Amniotic stem cell (primary cell): ENCODE data around the gene ZBTB20.

Source experiments
- DNase-seq: peaks from one replicate; lab custom pipeline; 2025; lab: John Stamatoyannopoulos, UW

The ZBTB20 gene

GRCh38 chr3:114328345-114328744 is 818.7 kb downstream of the ZBTB20 start:
- no peak for DNase-seq

DNA sequence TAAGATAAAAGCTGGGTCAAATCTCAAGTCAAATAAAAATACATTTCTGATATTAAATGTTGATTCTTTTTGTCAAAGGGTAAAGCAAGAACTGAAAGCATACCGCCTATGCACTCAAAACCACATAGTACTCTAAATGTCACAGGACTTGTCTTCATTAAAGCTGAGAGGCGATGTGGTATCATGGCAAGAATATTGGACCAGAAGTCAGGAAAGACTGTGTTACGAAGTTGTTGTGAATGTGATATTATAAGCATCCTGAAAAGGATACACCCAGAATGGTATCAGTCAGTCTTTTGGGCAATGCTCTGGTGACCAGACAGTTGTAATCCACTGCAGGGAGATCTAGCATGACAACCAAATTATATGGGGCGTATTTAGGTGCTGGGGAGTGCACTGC is 819.4 kb downstream of the ZBTB20 start:
- DNase-seq: no peak

GRCh38 chr3:114323546-114324254 is 823.4 kb downstream of the ZBTB20 start:
- DNase-seq: no peak

- DNase-seq: no peak
Measured at GRCh38 chr3:114320246-114320645, 826.8 kb downstream of the ZBTB20 start.

- DNase-seq: no peak
Measured at GRCh38 chr3:114319453-114319852, 827.6 kb downstream of the ZBTB20 start.

- DNase-seq: no peak
Measured at GRCh38 chr3:114318295-114318694, 828.8 kb downstream of the ZBTB20 start.

DNA sequence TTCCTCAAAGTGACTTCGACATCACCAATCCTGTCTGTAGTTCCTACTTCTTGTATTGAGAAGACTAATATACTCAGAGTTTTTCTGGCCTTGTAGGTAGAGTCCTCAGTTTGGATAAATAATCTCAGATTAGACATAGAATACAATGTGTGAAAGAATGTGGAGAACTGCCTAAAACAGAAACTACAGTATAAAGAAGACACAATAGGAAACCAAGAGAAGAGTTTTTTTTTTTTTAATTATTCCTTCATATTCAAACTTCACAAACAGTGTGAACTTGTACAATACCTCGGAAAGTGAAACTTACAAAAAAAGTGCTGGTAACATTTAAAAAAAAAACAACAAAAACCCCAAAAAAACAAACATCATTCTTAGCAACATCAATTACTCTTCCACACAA is 832.8 kb downstream of the ZBTB20 start:
- no peak for DNase-seq

DNA sequence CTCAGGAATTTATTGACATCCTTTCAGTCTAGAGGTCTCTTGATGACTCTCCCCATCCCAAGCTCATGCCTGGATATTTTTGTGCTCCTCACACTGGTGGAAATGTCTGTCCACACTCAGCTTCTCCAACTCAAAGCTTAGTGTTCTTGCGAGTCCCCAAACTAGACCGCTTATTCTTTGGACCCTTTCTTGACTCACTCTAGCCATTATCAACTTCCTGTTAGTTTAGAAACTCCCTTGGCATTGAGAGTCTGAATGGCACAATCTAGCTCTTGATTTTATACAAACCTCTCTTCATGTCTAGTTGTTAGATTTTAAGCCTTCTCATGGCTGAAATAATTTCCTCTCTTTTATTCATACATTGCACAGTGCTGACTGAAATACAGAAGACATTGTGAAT is 833.7 kb downstream of the ZBTB20 start:
- no peak for DNase-seq

GRCh38 chr3:114310695-114311094 is 836.4 kb downstream of the ZBTB20 start:
- DNase-seq: no peak

GRCh38 chr3:114308830-114309229 is 838.3 kb downstream of the ZBTB20 start:
- DNase-seq: no peak

GRCh38 chr3:114308377-114308776 is 838.7 kb downstream of the ZBTB20 start:
- no peak for DNase-seq

- DNase-seq: no peak
Measured at GRCh38 chr3:114307832-114308231, 839.3 kb downstream of the ZBTB20 start.

GRCh38 chr3:114307222-114307830 is 839.8 kb downstream of the ZBTB20 start:
- DNase-seq: no peak

DNA sequence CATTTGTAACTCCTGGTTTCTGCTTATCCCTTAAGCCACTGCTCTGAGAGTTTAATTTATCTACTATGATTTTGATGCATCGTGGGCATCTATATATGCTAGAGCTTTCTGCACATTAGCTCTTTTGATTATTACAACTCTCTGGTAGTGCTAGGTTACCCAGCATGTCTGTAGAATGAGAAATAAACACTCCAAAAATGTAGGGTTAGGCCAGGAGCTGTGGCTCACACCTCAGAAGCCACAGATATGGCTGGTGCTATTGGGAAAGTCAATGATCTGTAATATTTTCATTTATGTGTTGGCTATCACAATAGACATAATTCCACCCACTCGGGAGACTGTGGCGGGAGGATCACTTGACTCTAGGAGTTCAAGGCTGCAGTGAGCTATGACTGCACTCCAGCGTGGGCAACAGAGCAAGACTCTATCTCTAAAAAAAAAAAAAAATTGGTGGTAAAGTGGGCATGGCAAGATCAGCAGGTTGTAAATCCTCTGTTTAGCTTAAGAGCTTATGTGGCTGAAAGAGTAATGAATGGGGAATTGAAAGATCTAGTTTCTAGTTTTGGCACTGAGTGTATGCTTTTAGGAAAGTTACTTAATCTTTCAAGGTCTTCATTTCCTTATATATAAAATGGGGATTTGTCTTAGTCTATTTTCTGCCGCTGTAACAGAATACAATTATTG is 847.0 kb downstream of the ZBTB20 start:
- no peak for DNase-seq

DNA sequence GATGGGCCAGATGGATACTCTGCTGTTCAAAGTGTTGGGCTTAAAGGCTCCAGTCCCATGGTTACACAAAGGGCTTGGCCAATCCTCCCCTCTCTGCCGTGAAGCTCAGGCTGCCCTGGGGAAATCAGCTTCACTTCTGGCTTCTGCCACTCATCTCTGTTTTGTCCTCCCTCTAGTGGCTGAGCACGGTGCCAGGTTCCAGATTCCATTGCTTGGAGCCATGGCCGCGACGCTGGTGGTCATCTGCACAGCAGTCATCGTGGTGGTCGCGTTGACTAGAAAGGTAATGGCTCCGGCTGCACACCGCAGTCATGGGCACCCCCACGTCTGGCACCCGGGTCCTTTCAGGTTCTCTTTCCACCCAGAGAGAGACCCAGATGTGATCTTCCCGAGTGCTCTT is 847.7 kb downstream of the ZBTB20 start:
- no peak for DNase-seq

GRCh38 chr3:114295946-114296345 is 851.1 kb downstream of the ZBTB20 start:
- no peak for DNase-seq

DNA sequence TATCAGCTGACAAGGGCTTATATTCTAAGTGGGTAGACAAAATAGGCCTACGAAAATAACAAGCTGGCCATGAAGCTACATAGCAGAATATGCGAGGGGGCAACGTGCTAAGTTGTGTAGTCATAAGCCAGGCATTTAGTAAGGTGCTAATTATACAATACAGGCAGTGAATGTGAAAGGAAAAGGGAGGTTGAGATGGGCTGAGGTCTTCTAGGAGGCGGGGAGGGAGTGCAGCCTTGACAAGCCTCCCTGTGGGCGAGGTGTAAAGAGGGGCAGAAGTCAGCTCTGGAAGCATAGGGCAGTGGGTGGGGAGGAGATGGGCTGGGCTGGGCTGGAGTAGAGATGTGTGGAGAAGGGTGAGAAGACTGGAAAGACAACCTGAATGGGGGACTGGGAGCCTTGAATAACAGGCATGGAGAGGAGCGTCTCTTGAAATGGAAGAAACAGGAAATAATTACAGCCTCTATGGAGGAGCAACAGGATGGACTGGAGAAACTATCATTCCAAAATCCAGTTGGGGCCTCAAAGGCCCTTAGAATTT is 852.1 kb downstream of the ZBTB20 start:
- DNase-seq: no peak

GRCh38 chr3:114293838-114294535 is 853.1 kb downstream of the ZBTB20 start, which contains the start of gene TIGIT:
Gene TIGIT, plus strand, starts transcription at chr3:114294028. Its CDS starts 34 bp downstream, at chr3:114294062.
- no peak for DNase-seq

DNA sequence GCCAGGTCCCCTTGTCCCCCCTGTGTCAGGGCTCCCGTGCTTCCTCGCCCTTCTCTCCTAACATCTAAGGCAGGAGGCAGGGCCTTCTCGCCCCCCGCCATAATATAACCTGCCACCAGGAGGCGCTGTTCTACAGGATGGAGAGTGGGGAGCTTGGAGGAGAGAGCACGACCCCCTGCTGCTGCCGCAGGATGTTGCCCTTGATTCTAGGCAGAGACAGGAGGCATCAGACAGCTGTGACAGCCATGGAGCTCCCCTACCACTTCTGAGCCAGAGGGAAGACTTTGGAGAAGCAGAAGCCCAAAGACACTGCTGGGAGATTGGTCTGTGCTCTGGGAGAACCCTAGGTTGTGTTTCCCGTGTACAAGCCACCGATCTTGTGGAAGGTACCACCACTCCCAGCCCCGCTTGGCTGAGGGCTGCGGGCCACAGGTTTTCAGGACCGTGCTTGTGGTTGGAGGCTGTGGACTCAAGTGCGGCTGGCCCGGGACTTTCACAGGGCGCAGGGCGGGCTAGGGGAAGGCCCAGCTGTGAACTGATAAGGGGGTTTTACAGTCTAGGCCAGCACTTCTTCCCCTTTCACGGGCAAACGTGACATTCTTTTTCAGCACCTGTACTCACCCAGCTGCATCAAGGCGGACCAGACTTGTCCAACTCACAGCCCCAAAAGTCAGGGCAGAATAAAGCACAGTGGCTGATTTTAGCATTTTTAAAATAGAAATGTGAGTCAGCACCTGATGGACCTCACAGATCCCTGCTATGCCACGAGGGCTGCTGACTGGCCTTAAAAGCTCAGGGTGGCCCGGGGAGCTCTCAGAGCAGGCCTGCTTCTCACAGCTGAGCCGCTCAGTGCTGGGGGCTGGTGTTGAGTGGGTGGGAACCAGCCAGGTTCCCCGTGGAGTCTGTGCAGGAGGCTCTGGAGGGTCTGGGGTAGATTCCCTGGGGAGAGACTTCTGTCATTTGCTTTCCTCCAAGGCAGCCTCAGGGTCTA is 855.9 kb downstream of the ZBTB20 start:
- DNase-seq: no peak

DNA sequence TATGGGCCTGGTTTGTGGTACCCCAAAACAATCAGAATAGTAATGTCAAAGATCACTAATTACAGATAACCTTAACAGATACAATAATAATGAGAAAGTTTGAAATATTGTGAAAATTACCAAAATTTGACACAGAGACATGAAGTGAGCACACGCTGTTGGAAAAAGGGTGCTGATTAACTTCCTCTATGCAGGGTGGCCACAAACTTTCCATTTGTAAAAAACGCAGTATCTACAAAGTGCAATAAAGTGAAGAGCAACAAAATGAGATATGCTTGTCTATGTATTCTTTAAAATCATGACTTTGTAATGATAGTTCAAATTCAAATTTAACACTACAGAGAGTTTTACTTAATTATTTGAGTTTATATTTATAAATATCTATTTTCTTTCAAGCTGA is 860.8 kb downstream of the ZBTB20 start:
- DNase-seq: no peak

DNA sequence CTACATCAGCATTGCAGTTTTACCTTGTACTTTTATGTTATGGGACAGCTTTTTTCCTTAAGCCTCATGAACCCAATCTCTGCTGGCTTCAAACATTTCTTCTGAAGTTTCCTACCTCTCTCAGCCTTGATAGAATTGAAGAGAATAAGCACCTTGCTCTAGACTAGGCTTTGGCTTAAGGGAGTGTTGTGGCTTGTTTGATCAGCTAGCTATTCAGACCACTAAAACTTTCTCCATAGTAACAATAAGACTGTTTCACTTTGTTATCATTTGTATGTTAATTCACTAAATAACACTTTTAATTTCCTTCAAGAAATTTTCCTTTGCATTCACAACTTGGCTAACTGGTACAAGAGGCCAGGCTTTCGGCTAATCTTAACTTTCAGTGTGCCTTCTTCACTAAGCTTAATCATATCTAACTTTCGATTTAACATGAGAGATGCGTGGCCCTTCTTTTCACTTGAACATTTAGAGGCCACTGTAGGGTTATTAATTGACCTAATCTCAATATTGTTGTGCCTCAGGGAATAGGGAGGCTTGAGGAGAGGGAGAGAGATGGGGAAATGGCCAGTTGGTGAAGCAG is 861.3 kb downstream of the ZBTB20 start:
- no peak for DNase-seq
